ENCODE measurements around the gene MARCOL.

DNA sequence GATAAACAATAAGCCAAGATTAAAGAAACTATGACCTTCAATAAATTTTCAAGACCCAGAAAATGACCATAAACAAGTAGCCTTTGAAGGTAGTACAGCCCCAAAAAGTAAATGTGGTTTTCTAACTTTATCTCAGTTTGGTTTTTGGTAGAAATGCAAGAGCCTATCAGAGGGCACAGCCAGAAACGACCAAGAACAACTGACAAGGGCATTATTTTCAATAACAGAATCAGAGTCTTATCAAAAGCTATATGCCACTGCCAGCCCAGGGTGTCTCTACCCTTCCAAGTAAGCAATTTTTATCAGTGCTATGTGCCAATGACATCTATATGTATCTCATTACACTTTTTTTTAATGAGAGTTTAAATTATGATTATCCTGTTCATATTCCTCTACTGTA is 47.3 kb upstream of the MARCOL start:
- TF ChIP-seq POLR2A (IDR thresholded peaks at IDR 0.05): no peak
- TF ChIP-seq, protein P1, sequence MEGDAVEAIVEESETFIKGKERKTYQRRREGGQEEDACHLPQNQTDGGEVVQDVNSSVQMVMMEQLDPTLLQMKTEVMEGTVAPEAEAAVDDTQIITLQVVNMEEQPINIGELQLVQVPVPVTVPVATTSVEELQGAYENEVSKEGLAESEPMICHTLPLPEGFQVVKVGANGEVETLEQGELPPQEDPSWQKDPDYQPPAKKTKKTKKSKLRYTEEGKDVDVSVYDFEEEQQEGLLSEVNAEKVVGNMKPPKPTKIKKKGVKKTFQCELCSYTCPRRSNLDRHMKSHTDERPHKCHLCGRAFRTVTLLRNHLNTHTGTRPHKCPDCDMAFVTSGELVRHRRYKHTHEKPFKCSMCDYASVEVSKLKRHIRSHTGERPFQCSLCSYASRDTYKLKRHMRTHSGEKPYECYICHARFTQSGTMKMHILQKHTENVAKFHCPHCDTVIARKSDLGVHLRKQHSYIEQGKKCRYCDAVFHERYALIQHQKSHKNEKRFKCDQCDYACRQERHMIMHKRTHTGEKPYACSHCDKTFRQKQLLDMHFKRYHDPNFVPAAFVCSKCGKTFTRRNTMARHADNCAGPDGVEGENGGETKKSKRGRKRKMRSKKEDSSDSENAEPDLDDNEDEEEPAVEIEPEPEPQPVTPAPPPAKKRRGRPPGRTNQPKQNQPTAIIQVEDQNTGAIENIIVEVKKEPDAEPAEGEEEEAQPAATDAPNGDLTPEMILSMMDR (IDR thresholded peaks at IDR 0.05): no peak

Data from esophagus squamous epithelium (tissue), 4 donors.